Duodenal mucosa (tissue), 2 donors: ENCODE results near the gene NBEA.

Experiments
- H3K27ac ChIP-seq: one replicate; pipeline ENCODE4 v1.7.0; 2013; ENCODE audit warnings: low read depth, low read length
- H3K27me3 ChIP-seq, 2 donors: one replicate each; pipeline ENCODE4 v1.7.0; 2013; ENCODE audit warnings: low read length in 2 of 2, control low read depth in 1 of 2; ENCODE audit not compliant: insufficient read depth in 2 of 2, control insufficient read depth in 1 of 2
- H3K36me3 ChIP-seq, 2 donors: one replicate each; pipeline ENCODE4 v1.7.0; 2013; ENCODE audit warnings: low read length in 2 of 2, control low read depth in 1 of 2; ENCODE audit not compliant: insufficient read depth in 2 of 2, control insufficient read depth in 1 of 2
- H3K4me1 ChIP-seq, 2 donors: one replicate each; pipeline ENCODE4 v1.7.0; 2013; ENCODE audit warnings: low read length in 2 of 2, control low read depth in 1 of 2; ENCODE audit not compliant: insufficient read depth in 2 of 2, control insufficient read depth in 1 of 2
- H3K4me3 ChIP-seq, 2 donors: one replicate each; pipeline ENCODE4 v1.7.0; 2013; ENCODE audit warnings: low read length in 2 of 2, low read depth in 1 of 2
- H3K9ac ChIP-seq, 2 donors: one replicate each; pipeline ENCODE4 v1.7.0; 2013; ENCODE audit warnings: low read length in 2 of 2, low read depth in 1 of 2
- H3K9me3 ChIP-seq, 2 donors: one replicate each; pipeline ENCODE4 v1.7.0; 2013; ENCODE audit warnings: low read length in 2 of 2, control low read depth in 1 of 2; ENCODE audit not compliant: control insufficient read depth in 1 of 2

The NBEA gene

GRCh38 chr13:35530581-35530980 is 588.5 kb downstream of the NBEA start:
- no peaks in the 10 kb centered on the region for H3K4me1 ChIP-seq
- no peaks in the 10 kb centered on the region for H3K36me3 ChIP-seq
- H3K9me3 ChIP-seq, result no peaks in the 10 kb centered on the region

GRCh38 chr13:35531526-35531925 is 589.5 kb downstream of the NBEA start:
- Histone ChIP-seq H3K27me3 (no peaks in the 10 kb centered on the region), H3K9ac (no peak overlapping the region), H3K36me3 (no peaks in the 10 kb centered on the region)

More at GRCh38 chr13:35530581-35530980, 588.5 kb downstream of the NBEA start:
- no peaks in the 10 kb centered on the region for H3K27me3 ChIP-seq
- no peak overlapping the region for H3K4me3 ChIP-seq
- H3K9ac ChIP-seq, result no peak overlapping the region
- no peak overlapping the region for H3K27ac ChIP-seq

GRCh38 chr13:35534343-35534742 is 592.3 kb downstream of the NBEA start:
- no peak overlapping the region for H3K9ac ChIP-seq
- H3K27me3 ChIP-seq, result no peaks in the 10 kb centered on the region
- H3K36me3 ChIP-seq, result no peaks in the 10 kb centered on the region
- H3K4me1 ChIP-seq, result no peaks in the 10 kb centered on the region
- no peak overlapping the region for H3K27ac ChIP-seq
- H3K4me3 ChIP-seq, result no peak overlapping the region
- H3K9me3 ChIP-seq, result no peaks in the 10 kb centered on the region

More at GRCh38 chr13:35531526-35531925, 589.5 kb downstream of the NBEA start:
- no peak overlapping the region for H3K27ac ChIP-seq
- H3K4me3 ChIP-seq, result no peak overlapping the region
- H3K4me1 ChIP-seq, result no peaks in the 10 kb centered on the region
- H3K9me3 ChIP-seq, result no peaks in the 10 kb centered on the region

GRCh38 chr13:35548790-35549189 is 606.7 kb downstream of the NBEA start:
- Histone ChIP-seq H3K9ac (no peak overlapping the region), H3K27me3 (no peaks in the 10 kb centered on the region), H3K27ac (no peak overlapping the region), H3K9me3 (no peaks in the 10 kb centered on the region), H3K4me1 (no peaks in the 10 kb centered on the region), H3K4me3 (no peak overlapping the region), H3K36me3 (no peaks in the 10 kb centered on the region)

GRCh38 chr13:35549481-35549880 is 607.4 kb downstream of the NBEA start:
- no peaks in the 10 kb centered on the region for H3K36me3 ChIP-seq
- H3K27me3 ChIP-seq, result no peaks in the 10 kb centered on the region
- H3K27ac ChIP-seq, result no peak overlapping the region
- no peaks in the 10 kb centered on the region for H3K4me1 ChIP-seq
- H3K4me3 ChIP-seq, result no peak overlapping the region
- H3K9me3 ChIP-seq, result no peaks in the 10 kb centered on the region
- no peak overlapping the region for H3K9ac ChIP-seq

GRCh38 chr13:35552172-35552844 is 610.2 kb downstream of the NBEA start:
- H3K27ac ChIP-seq, result no peak overlapping the region
- no peaks in the 10 kb centered on the region for H3K36me3 ChIP-seq
- H3K4me1 ChIP-seq, result no peaks in the 10 kb centered on the region
- no peaks in the 10 kb centered on the region for H3K27me3 ChIP-seq
- no peaks in the 10 kb centered on the region for H3K9me3 ChIP-seq
- no peak overlapping the region for H3K4me3 ChIP-seq
- H3K9ac ChIP-seq, result no peak overlapping the region

- H3K27ac ChIP-seq, result no peak overlapping the region
- no peak overlapping the region for H3K9ac ChIP-seq
- no peaks in the 10 kb centered on the region for H3K36me3 ChIP-seq
- H3K4me3 ChIP-seq, result no peak overlapping the region
- H3K4me1 ChIP-seq, result no peaks in the 10 kb centered on the region
- H3K27me3 ChIP-seq, result no peaks in the 10 kb centered on the region
- no peaks in the 10 kb centered on the region for H3K9me3 ChIP-seq
Observed at GRCh38 chr13:35554972-35555623, 613.0 kb downstream of the NBEA start.

- no peak overlapping the region for H3K9ac ChIP-seq
- no peaks in the 10 kb centered on the region for H3K27me3 ChIP-seq
- H3K36me3 ChIP-seq, result no peaks in the 10 kb centered on the region
- H3K9me3 ChIP-seq, result no peaks in the 10 kb centered on the region
- H3K4me1 ChIP-seq, result no peaks in the 10 kb centered on the region
- H3K27ac ChIP-seq, result no peak overlapping the region
- H3K4me3 ChIP-seq, result no peak overlapping the region
Observed at GRCh38 chr13:35557475-35557874, 615.4 kb downstream of the NBEA start.

- no peaks in the 10 kb centered on the region for H3K4me1 ChIP-seq
- no peaks in the 10 kb centered on the region for H3K27me3 ChIP-seq
- no peak overlapping the region for H3K4me3 ChIP-seq
- H3K9me3 ChIP-seq, result no peaks in the 10 kb centered on the region
- H3K9ac ChIP-seq, result no peak overlapping the region
- H3K36me3 ChIP-seq, result no peaks in the 10 kb centered on the region
- no peak overlapping the region for H3K27ac ChIP-seq
Observed at GRCh38 chr13:35561540-35561939, 619.5 kb downstream of the NBEA start.

GRCh38 chr13:35565273-35565672 is 623.2 kb downstream of the NBEA start:
- no peaks in the 10 kb centered on the region for H3K27me3 ChIP-seq
- no peak overlapping the region for H3K27ac ChIP-seq
- H3K36me3 ChIP-seq, result no peaks in the 10 kb centered on the region
- no peaks in the 10 kb centered on the region for H3K4me1 ChIP-seq
- H3K9me3 ChIP-seq, result no peaks in the 10 kb centered on the region
- no peak overlapping the region for H3K9ac ChIP-seq
- no peak overlapping the region for H3K4me3 ChIP-seq
